HepG2 (cell line): ENCODE measurements around the gene ARID5B. TPM values are rescaled to one million over a fixed set of nuclear protein-coding genes. Genes with fewer than 3 reads are reported as not detected.

Experiments used
- ATAC-seq: fragments of 200-7000 bp; cut with Tn5 transposase; 3 replicates; pipeline ENCODE4 v1.9.1; 2020; ENCODE audit warnings: mild to moderate bottlenecking, moderate library complexity
- BruUV-seq: library from RNA; stranded (reverse); fragments of 400-500 nt; replicated peaks from 2 replicates; lab custom pipeline; 2021; lab: Mats Ljungman, UMichigan
- CTCF ChIA-PET: fragments of 300-600 bp; formaldehyde crosslinking; extraction: SDS; loops from one replicate; lab custom pipeline; 2021; ENCODE audit warnings: low total read pairs, inconsistent platforms, low intra/inter-chr PET ratio; lab: Yijun Ruan, JAX
- POLR2A ChIA-PET: fragments of 350-600 bp; sonication (Branson Sonifier 250); formaldehyde crosslinking; loops from one replicate; lab custom pipeline; 2020; ENCODE audit warnings: antibody characterized with exemption, inconsistent platforms; lab: Yijun Ruan, JAX
- DNase-seq: peaks from one replicate; pipeline ENCODE4 v3.0.0-alpha.2; 2015; ENCODE audit warnings: low spot score
- FAIRE-seq: peaks from 3 replicates; lab custom pipeline; 2011; peaks lifted over from hg19 to GRCh38; lab: Jason Lieb, UNC
- H2AFZ ChIP-seq: one replicate; pipeline ENCODE4 v1.6.1; 2011; ENCODE audit warnings: low read length, inconsistent platforms
- H3K27ac ChIP-seq: fragments of 300-600 bp; 3 replicates; pipeline ENCODE4 v1.8.0; 2011; ENCODE audit warnings: mixed run types, mild to moderate bottlenecking, mixed read lengths, low read length, inconsistent platforms; ENCODE audit not compliant: insufficient read depth; ENCODE audit errors: extremely low read length
- H3K27me3 ChIP-seq, 2 experiments: fragments of 200-600 bp in 1 of 2; 2 replicates in 1 of 2; 3 replicates in 1 of 2; pipeline versions ENCODE4 v1.6.0 to v1.8.0; 2011; ENCODE audit warnings: low read length in 2 of 2, mild to moderate bottlenecking in 2 of 2, moderate library complexity in 2 of 2, inconsistent platforms in 1 of 2; ENCODE audit not compliant: insufficient read depth in 2 of 2, control insufficient read depth in 1 of 2
- H3K36me3 ChIP-seq, 2 experiments: fragments of 200-600 bp in 1 of 2; replicated peaks in 1 of 2; 2 replicates in 1 of 2; 3 replicates in 1 of 2; pipeline versions ENCODE4 v1.5.1 to v1.8.0; 2011; ENCODE audit warnings: low read length in 2 of 2, inconsistent platforms in 1 of 2; ENCODE audit not compliant: insufficient read depth in 2 of 2, control insufficient read depth in 1 of 2
- H3K4me1 ChIP-seq: 2 replicates; pipeline ENCODE4 v1.5.1; 2012; ENCODE audit warnings: low read length, inconsistent platforms; ENCODE audit not compliant: insufficient read depth
- H3K4me2 ChIP-seq: 2 replicates; pipeline ENCODE4 v1.6.0; 2011; ENCODE audit warnings: low read depth, low read length, inconsistent platforms
- H3K4me3 ChIP-seq, 3 experiments: fragments of 200-600 bp in 1 of 3; sonication (generic), shearing (Covaris generic) in 1 of 3; replicated peaks in 1 of 3; 2 replicates each; pipeline ENCODE4 v1.5.1; 2011 to 2016; ENCODE audit warnings: low read length in 3 of 3, inconsistent platforms in 2 of 3, low read depth in 2 of 3, mild to moderate bottlenecking in 2 of 3, control low read depth in 1 of 3, mixed read lengths in 1 of 3; ENCODE audit not compliant: insufficient read depth in 1 of 3
- H3K79me2 ChIP-seq: one replicate; pipeline ENCODE4 v1.6.1; 2011; ENCODE audit warnings: low read length, inconsistent platforms; ENCODE audit not compliant: insufficient read depth
- H3K9ac ChIP-seq: 2 replicates; pipeline ENCODE4 v1.6.0; 2011; ENCODE audit warnings: mild to moderate bottlenecking, low read depth, low read length, inconsistent platforms; ENCODE audit not compliant: insufficient read depth
- H3K9me3 ChIP-seq: 2 replicates; pipeline ENCODE4 v1.5.1; 2012; ENCODE audit warnings: mild to moderate bottlenecking, low read length
- H4K20me1 ChIP-seq: 2 replicates; pipeline ENCODE4 v1.6.0; 2011; ENCODE audit warnings: inconsistent platforms, mild to moderate bottlenecking, low read length, moderate library complexity; ENCODE audit not compliant: insufficient read depth
- BCL6 ChIP-seq: IDR thresholded peaks from 2 replicates; pipeline ENCODE4 v1.6.1; 2016; ENCODE audit warnings: missing genetic modification reagents, missing compliant biosample characterization
- E2F1 ChIP-seq: sonication (generic); formaldehyde crosslinking; IDR thresholded peaks from 2 replicates; pipeline ENCODE4 v1.5.0; 2020; ENCODE audit warnings: missing genetic modification reagents
- HHEX ChIP-seq: IDR thresholded peaks from 2 replicates; pipeline ENCODE4 v1.6.1; 2016; ENCODE audit warnings: control low read depth
- HMG20B ChIP-seq: conservative IDR thresholded peaks from 2 replicates; pipeline ENCODE4 v1.6.1; 2016; ENCODE audit warnings: missing genetic modification reagents, missing compliant biosample characterization
- HNRNPUL1 ChIP-seq: fragments of 200-400 bp; formaldehyde crosslinking; IDR thresholded peaks from 2 replicates; pipeline ENCODE4 v1.6.1; 2017; ENCODE audit warnings: low read depth, mild to moderate bottlenecking, low read length, moderate library complexity
- JARID2 ChIP-seq: sonication (generic); formaldehyde crosslinking; IDR thresholded peaks from 2 replicates; pipeline ENCODE4 v1.8.1; 2023; ENCODE audit warnings: missing genetic modification reagents, inconsistent platforms; ENCODE audit not compliant: insufficient replicate concordance
- JUN ChIP-seq: sonication (generic); formaldehyde crosslinking; IDR thresholded peaks from 2 replicates; pipeline ENCODE4 v1.4.0; 2020; ENCODE audit warnings: mild to moderate bottlenecking, missing genetic modification reagents
- KAT2B ChIP-seq: fragments of 150-350 bp; IDR thresholded peaks from 2 replicates; pipeline ENCODE4 v1.6.1; 2014; ENCODE audit warnings: low read depth, low read length, borderline replicate concordance
- SOX5 ChIP-seq: IDR thresholded peaks from 2 replicates; pipeline ENCODE4 v1.6.1; 2016; ENCODE audit warnings: borderline replicate concordance
- TEF ChIP-seq: sonication (generic); formaldehyde crosslinking; IDR thresholded peaks from 2 replicates; pipeline ENCODE4 v1.5.0; 2020; ENCODE audit warnings: missing genetic modification reagents
- ZNF556 ChIP-seq: sonication (generic); formaldehyde crosslinking; IDR thresholded peaks from 2 replicates; pipeline ENCODE4 v1.4.0; 2020; ENCODE audit warnings: mild to moderate bottlenecking, missing genetic modification reagents, borderline replicate concordance
- WGBS: methylation state at CpG from one replicate; pipeline ENCODE4 v1.1.6; 2017; ENCODE audit warnings: low lambda C conversion rate; 5-methylcytosine and 5-hydroxymethylcytosine counted together
- in situ Hi-C: cut with HindIII; loops from 2 replicates; pipeline ENCODE4 v1.10.0; 2017; ENCODE audit warnings: low pct_unique_long_range_greater_than_20kb; ENCODE audit not compliant: extremely low pct_ligation_motif_present
- intact Hi-C: fragments of 100-400 bp; cut with micrococcal nuclease; formaldehyde crosslinking; loops from one replicate; pipeline ENCODE4 v1.10.0; 2022; ENCODE audit not compliant: unreplicated experiment
- polyA plus RNA-seq, 8 experiments: library from polyadenylated mRNA; depleted of rRNA in 3 of 8; stranded (reverse) in 7 of 8; unstranded in 1 of 8; fragments of >200 nt; fragmentation: Illumina TruSeq in 4 of 8; extraction: Trizol in 4 of 8; gene quantifications; 2 replicates each; pipeline versions ENCODE4 v1.2.1 to v1.2.3, GENCODE V29; 2011 to 2016; ENCODE audit warnings: low read depth in 4 of 8, missing spikeins in 1 of 8, mixed read lengths in 1 of 8; ENCODE audit not compliant: insufficient read depth in 1 of 8
- total RNA-seq, 5 experiments: library from RNA; depleted of rRNA; stranded (reverse); fragments of >200 nt; fragmentation: Illumina TruSeq; extraction: Trizol; gene quantifications; 2 replicates each; pipeline ENCODE4 v1.2.3, GENCODE V29; 2016; ENCODE audit warnings: low read depth in 1 of 5
- TF ChIP-seq, protein P1 (sequence below): sonication (generic); formaldehyde crosslinking; IDR thresholded peaks from 2 replicates; pipeline ENCODE4 v1.5.1; 2020; ENCODE audit warnings: mild to moderate bottlenecking, missing genetic modification reagents, moderate library complexity

Gene ARID5B
- total and polyA plus RNA-seq, 2 of the 13 experiments (the other 11 are each of a cell fraction or from before 2014, with no cell fraction given): 6.2 to 21.1 TPM

GRCh38 chr10:62058896-62059216, 157.4 kb downstream of the ARID5B start (continued):
- no peak for TF ChIP-seq SOX5 (CRISPR knock-in tag)
- TF ChIP-seq HMG20B (CRISPR knock-in tag): no peak
- no peak for TF ChIP-seq JARID2 (CRISPR knock-in tag)
- no peak for TF ChIP-seq E2F1 (CRISPR knock-in tag)
- no peak for TF ChIP-seq JUN (CRISPR knock-in tag)
- TF ChIP-seq HHEX (CRISPR knock-in tag): no peak

GRCh38 chr10:62059217-62059920, 157.9 kb downstream of the ARID5B start:
- Histone ChIP-seq H3K27me3 (no peaks in the 10 kb centered on the region), H3K9ac (no peak overlapping the region), H4K20me1 (peaks cover 22% of the 10 kb centered on the region), H3K4me2 (no peak overlapping the region), H2AFZ (no peak overlapping the region), H3K36me3 (peaks cover 6 to 79% of the 10 kb centered on the region in 2 experiments), H3K9me3 (no peaks in the 10 kb centered on the region), H3K4me3 (no peak overlapping the region), H3K4me1 (peaks cover 52% of the 10 kb centered on the region), H3K27ac (no peak overlapping the region), H3K79me2 (peaks cover 25% of the 10 kb centered on the region)
- TSS peak; percentile 9 for BruUV-seq
- POLR2A ChIA-PET: interaction anchor here (1.2 to 3.5 kb wide), 2 partner anchors 10 to 35 kb away, joined by 4 to 21 read pairs; no protein-coding TSS in a partner anchor
- CTCF ChIA-PET: no interaction called here
- FAIRE-seq (no peak), DNase-seq (no peak), ATAC-seq (no peak)
- WGBS: 96% methylated on average over 4 of the region's 4 CpGs
- intact Hi-C loops (no loop called here), in situ Hi-C loops (no loop called here)
- TF ChIP-seq KAT2B (no peak), TEF (CRISPR knock-in tag) (no peak), ZNF556 (CRISPR knock-in tag) (no peak), BCL6 (CRISPR knock-in tag) (0 out of 2 replicates have a peak, but pooled peaks have one; percentile 35), HNRNPUL1 (no peak)
- TF ChIP-seq, protein P1, sequence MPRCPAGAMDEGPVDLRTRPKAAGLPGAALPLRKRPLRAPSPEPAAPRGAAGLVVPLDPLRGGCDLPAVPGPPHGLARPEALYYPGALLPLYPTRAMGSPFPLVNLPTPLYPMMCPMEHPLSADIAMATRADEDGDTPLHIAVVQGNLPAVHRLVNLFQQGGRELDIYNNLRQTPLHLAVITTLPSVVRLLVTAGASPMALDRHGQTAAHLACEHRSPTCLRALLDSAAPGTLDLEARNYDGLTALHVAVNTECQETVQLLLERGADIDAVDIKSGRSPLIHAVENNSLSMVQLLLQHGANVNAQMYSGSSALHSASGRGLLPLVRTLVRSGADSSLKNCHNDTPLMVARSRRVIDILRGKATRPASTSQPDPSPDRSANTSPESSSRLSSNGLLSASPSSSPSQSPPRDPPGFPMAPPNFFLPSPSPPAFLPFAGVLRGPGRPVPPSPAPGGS: no peak
